Body of pancreas (tissue), 4 donors: ENCODE measurements around the gene HSH2D. TPM values are rescaled to one million over a fixed set of nuclear protein-coding genes. Genes with fewer than 3 reads are reported as not detected.

Experiments
- ATAC-seq: fragments of 150-250 bp; one replicate; pipeline ENCODE4 v1.9.1; 2016
- DNase-seq, 4 donors: peaks; one replicate each; pipeline ENCODE4 v3.0.0-alpha.2; 2019
- H3K27ac ChIP-seq, 4 donors: fragments of 200-600 bp; sonication (generic); 1 replicate in 3 of 4; 2 replicates in 1 of 4; pipeline versions ENCODE4 v1.5.1 to v1.6.1; 2016 to 2019; ENCODE audit warnings: mild to moderate bottlenecking in 1 of 4, mixed read lengths in 1 of 4, moderate library complexity in 1 of 4
- H3K27me3 ChIP-seq, 2 donors: fragments of 200-600 bp; sonication (generic); one replicate each; pipeline ENCODE4 v1.6.0; 2016; ENCODE audit warnings: mild to moderate bottlenecking in 1 of 2
- H3K36me3 ChIP-seq, 2 donors: fragments of 200-600 bp; sonication (generic); replicated peaks in 1 of 2; 2 replicates each; pipeline ENCODE4 v1.5.1; 2016; ENCODE audit warnings: low read depth in 2 of 2; ENCODE audit not compliant: insufficient read depth in 1 of 2
- H3K4me1 ChIP-seq: fragments of 200-600 bp; sonication (generic); one replicate; pipeline ENCODE4 v1.6.0; 2016
- H3K4me3 ChIP-seq, 2 donors: fragments of 200-600 bp; sonication (generic); 1 replicate in 1 of 2; 2 replicates in 1 of 2; pipeline ENCODE4 v1.5.1; 2016 to 2019
- H3K9me3 ChIP-seq, 3 donors: fragments of 200-600 bp; sonication (generic); 1 replicate in 2 of 3; 2 replicates in 1 of 3; pipeline ENCODE4 v1.5.1; 2016
- POLR2A ChIP-seq, 3 donors: fragments of 450-650 bp; IDR thresholded peaks; one replicate each; pipeline ENCODE4 v1.6.1; 2016; ENCODE audit warnings: antibody characterized with exemption in 3 of 3, mild to moderate bottlenecking in 2 of 3
- WGBS, 2 donors: methylation state at CpG; one replicate each; pipeline ENCODE4 v1.1.5; 2017; 5-methylcytosine and 5-hydroxymethylcytosine counted together
- intact Hi-C: fragments of 100-400 bp; cut with DNase I; formaldehyde crosslinking; loops from one replicate; pipeline ENCODE4 v1.15.1; 2023
- total RNA-seq, 2 donors: library from RNA; depleted of rRNA; stranded (reverse); fragments of >200 nt; gene quantifications; one replicate each; pipeline ENCODE4 v1.1.0, GENCODE V29; 2016
- TF ChIP-seq, protein P1 (sequence below), 7 experiments: fragments of 450-650 bp in 4 of 7; fragments of 200-600 bp in 3 of 7; sonication (generic) in 3 of 7; IDR thresholded peaks; one replicate each; pipeline ENCODE4 v1.5.1; 2016 to 2019; ENCODE audit warnings: antibody characterized with exemption in 7 of 7

The HSH2D gene
- total RNA-seq, 2 donors from 2014 or later = 3.6 to 9.6 TPM

DNA sequence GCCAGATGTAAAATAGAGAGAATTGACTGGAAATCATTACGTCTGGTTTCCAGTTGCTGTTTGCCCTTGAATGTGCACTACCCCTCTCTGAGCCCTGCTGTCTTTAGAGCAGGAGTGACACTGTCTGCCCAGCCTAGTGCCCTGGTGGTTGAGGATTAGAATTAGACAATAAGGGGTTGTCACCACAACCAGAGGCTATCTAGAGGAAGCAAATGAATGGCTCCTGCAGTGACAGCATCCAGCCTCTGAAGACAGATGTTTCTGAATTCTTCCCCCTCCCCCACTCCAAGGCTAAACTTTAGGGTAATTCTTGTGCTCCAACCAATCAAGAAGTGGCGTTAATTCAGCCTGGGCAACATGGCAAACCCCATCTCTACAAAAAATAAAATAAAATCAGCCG, 29.8 kb upstream of the HSH2D start:
- WGBS, 2 donors = 86 to 94% methylated on average over 3 of the region's 3 CpGs
- intact Hi-C loops = no loop called here
- Histone ChIP-seq H3K27ac (no peak overlapping the region), H3K9me3 (no peaks in the 10 kb centered on the region), H3K4me1 (peaks cover 36% of the 10 kb centered on the region), H3K27me3 (no peaks in the 10 kb centered on the region), H3K36me3 (peaks cover 0 to 5% of the 10 kb centered on the region in 2 donors), H3K4me3 (no peak overlapping the region)
- ATAC-seq (no peak), DNase-seq (no peak)
- no peak for TF ChIP-seq POLR2A (IDR thresholded peaks at IDR 0.05)
- TF ChIP-seq, protein P1, sequence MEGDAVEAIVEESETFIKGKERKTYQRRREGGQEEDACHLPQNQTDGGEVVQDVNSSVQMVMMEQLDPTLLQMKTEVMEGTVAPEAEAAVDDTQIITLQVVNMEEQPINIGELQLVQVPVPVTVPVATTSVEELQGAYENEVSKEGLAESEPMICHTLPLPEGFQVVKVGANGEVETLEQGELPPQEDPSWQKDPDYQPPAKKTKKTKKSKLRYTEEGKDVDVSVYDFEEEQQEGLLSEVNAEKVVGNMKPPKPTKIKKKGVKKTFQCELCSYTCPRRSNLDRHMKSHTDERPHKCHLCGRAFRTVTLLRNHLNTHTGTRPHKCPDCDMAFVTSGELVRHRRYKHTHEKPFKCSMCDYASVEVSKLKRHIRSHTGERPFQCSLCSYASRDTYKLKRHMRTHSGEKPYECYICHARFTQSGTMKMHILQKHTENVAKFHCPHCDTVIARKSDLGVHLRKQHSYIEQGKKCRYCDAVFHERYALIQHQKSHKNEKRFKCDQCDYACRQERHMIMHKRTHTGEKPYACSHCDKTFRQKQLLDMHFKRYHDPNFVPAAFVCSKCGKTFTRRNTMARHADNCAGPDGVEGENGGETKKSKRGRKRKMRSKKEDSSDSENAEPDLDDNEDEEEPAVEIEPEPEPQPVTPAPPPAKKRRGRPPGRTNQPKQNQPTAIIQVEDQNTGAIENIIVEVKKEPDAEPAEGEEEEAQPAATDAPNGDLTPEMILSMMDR (IDR thresholded peaks at IDR 0.05) = no peak

DNA sequence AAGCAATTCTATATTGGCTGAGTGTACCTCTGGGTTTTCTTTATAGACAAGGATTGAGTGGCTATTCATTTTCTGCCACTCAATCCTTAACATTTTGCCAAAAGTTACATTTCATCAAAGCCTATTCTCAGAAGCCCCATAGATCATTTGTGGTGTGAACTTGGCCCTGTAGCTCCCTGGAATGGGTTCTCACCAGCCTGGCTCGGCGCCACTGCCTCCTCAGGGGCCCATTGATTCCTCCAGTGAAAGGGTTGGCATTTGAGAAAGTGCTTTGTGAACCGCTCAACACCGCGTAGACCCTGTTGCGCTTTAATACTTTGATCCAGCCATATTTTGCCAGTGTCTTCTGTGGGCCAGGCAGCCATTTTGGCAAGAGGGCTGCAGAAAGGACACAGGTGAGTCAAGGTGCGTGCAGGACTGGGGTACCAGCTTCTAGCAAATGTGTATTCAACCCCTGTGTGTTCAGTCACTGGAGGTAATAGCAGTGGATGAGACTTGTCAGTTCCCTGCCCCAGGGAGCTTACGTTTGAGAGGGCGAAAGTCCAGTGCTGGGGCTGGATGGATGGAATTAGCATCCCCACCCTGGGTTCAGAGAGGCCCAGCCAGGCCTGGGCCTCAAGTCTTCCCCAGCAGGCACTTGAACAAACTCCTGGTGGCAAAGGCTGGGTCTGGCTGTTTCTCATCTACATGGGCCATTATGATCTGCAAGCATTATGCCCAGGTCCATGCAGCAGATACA, 28.0 kb upstream of the HSH2D start:
- no peak for DNase-seq
- Histone ChIP-seq H3K4me1 (peaks cover 36% of the 10 kb centered on the region), H3K27ac (no peak overlapping the region), H3K9me3 (no peaks in the 10 kb centered on the region), H3K27me3 (no peaks in the 10 kb centered on the region), H3K4me3 (no peak overlapping the region), H3K36me3 (peaks cover 0 to 13% of the 10 kb centered on the region in 2 donors)
- 66 to 89% methylated on average over 9 of the region's 9 CpGs for WGBS, 2 donors
- ATAC-seq = no peak
- TF ChIP-seq, protein P1 (IDR thresholded peaks at IDR 0.05) = no peak
- no peak for TF ChIP-seq POLR2A (IDR thresholded peaks at IDR 0.05)
- intact Hi-C loops = no loop called here

DNA sequence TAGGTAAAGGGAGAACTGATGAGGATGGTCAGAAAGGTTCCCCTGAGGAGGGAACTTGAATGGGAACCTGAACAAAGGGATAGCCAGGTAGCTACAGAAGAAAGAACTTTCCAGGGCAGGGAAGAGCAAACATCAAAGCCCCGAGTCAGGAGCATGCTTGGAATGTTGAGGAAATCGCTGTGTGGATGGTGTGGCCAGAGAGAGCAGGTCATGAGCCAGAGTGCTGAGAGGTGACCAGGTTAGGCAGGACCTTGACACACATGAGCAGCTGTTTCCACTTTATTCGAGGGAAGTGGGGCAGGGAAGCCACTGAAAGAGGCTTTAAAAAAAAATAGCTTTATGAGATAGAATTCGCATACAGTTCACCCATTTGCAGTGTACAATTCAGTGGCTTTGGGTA, 27.4 kb upstream of the HSH2D start:
- H3K4me1 ChIP-seq = peaks cover 31% of the 10 kb centered on the region
- intact Hi-C loops = no loop called here
- 59 to 61% methylated on average over 4 of the region's 4 CpGs for WGBS, 2 donors

DNA sequence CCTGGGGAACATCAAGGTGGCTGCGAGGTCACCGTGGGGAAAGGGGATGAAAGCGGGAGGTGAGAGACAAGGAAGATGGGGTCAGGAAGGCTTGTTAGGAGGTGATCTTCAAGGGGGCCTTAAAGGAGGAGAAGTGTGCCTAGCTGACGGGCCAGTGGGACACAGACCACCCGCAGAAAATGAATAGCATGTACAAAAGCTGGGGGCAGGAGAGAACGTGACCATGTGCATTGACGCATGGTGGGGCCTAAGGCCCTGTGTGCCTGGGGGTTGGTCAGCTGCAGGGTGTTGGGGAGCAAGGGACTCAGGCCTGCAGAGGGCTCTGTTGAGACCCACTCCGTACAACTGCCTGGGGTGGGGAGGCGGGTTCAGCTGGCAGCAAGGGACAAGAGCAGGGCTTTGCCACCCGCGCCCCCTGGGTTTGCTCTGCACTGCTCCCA, 25.9 kb upstream of the HSH2D start:
- ATAC-seq = no peak
- no peaks in the 10 kb centered on the region for H3K27me3 ChIP-seq
- DNase-seq = no peak
- WGBS, 2 donors = 77 to 91% methylated on average over 9 to 11 of the region's 11 CpGs
- H3K4me1 ChIP-seq = peaks cover 25% of the 10 kb centered on the region
- TF ChIP-seq, protein P1 (IDR thresholded peaks at IDR 0.05) = no peak
- TF ChIP-seq POLR2A (IDR thresholded peaks at IDR 0.05) = no peak
- intact Hi-C loops = no loop called here
- H3K9me3 ChIP-seq = no peaks in the 10 kb centered on the region
- H3K27ac ChIP-seq = no peak overlapping the region
- H3K4me3 ChIP-seq = no peak overlapping the region
- peaks cover 4 to 28% of the 10 kb centered on the region in 2 donors for H3K36me3 ChIP-seq

More for the DNA sequence above, 27.4 kb upstream of the HSH2D start:
- no peaks in the 10 kb centered on the region for H3K27me3 ChIP-seq
- no peak for ATAC-seq
- no peak overlapping the region for H3K27ac ChIP-seq
- H3K36me3 ChIP-seq = peaks cover 0 to 13% of the 10 kb centered on the region in 2 donors
- H3K4me3 ChIP-seq = no peak overlapping the region
- TF ChIP-seq POLR2A (IDR thresholded peaks at IDR 0.05) = no peak
- TF ChIP-seq, protein P1 (IDR thresholded peaks at IDR 0.05) = no peak
- H3K9me3 ChIP-seq = no peaks in the 10 kb centered on the region
- DNase-seq = no peak
